ENCODE data around the gene RHOH. TPM values are rescaled to one million over a fixed set of nuclear protein-coding genes. Genes with fewer than 3 reads are reported as not detected.
"Not testable (repeated sequence)": the region's sequence is repeated elsewhere in the genome, so short reads cannot be mapped to it uniquely, and the experiment has no call there.

RHOH gene, protein sequence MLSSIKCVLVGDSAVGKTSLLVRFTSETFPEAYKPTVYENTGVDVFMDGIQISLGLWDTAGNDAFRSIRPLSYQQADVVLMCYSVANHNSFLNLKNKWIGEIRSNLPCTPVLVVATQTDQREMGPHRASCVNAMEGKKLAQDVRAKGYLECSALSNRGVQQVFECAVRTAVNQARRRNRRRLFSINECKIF
- total RNA-seq = 1 to 10 TPM; 3.2 to 4.2 TPM
- long read RNA-seq, donor 1 = 0 reads
- long read RNA-seq, donor 2, full-length matches to known transcripts = 6 of 6 reads
- long read RNA-seq, donor 2, partial matches to known transcripts = 0 of 6 reads
- long read RNA-seq, donor 2, other reads (novel, unspliced or antisense) = 0 of 6 reads

DNA sequence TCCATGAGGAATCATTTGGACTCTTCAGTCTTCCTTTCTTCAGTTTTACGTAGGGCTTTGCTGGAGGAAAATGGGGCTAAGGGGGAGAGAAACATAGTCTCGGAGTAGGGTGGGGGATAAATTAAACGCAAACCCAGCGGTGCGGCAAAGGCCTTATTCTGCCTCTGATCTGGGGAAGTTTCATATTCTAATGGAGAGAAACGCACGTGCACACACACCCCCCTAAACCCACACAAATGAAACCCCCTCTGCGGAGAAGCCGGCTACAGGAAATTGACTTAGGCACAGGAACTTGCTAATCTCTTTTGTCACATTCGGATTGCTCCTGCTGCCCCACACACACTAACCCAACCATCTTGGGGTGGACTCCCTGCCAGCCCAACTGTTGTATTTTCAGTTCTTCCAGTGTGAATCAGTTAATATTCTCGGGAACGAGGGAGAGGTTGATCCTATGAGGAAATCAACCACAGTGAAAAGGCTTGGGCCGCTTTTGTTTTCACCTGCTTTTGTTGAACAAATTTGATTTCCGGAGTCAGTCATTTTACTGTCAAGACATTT lies at the start of gene RHOH:
RHOH (plus strand) TSS at position 308 of the 558 bp plus-strand sequence. CDS start 46,356 bp downstream, outside the sequence.
- no peak for DNase-seq (ENCODE audit: low spot score)
- intact Hi-C loops (cut with DNase I) = no loop called here

DNA sequence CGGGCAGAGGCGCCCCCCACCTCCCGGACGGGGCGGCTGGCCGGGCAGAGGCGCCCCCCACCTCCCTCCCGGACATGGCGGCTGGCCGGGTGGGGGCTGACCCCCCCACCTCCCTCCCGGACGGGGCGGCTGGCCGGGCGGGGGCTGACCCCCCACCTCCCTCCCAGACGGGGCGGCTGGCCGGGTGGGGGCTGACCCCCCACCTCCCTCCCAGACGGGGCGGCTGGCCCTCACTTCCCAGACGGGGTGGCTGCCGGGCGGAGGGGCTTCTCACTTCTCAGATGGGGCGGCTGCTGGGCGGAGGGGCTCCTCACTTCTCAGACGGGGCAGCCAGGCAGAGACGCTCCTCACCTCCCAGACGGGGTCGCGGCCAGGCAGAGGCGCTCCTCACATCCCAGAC lies 49.3 kb upstream of the RHOH start:
- intact Hi-C loops (cut with DNase I) = loop anchor here in 1 of 2 donors (5.0 kb wide), 1 partner anchor 165 kb away; no protein-coding TSS in a partner anchor
- DNase-seq (ENCODE audit: low spot score) = not testable (repeated sequence)

DNA sequence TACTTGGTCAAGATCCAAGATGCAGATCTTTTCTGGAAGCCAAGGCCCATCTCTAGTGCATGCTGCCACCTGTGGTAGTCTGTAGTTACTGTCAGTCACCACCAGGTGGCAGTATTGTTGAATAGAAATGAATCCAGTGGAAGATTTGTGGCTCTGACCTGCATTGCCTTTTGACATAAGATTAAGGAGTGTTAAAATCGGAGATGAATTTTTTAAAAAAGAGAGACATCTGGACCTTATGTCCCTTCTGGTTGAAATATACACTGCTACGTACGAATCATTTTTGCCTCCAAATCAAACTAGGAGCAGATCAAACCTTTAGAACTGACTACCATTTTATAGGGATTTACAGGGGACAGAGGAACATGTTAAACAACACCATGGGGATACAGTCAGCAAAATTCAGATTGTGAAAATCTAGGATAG lies 46.9 kb upstream of the RHOH start:
- intact Hi-C loops (cut with DNase I) = loop anchor here in 1 of 2 donors (5.0 kb wide), 1 partner anchor 162 kb away; no protein-coding TSS in a partner anchor
- no peak for DNase-seq (ENCODE audit: low spot score)

DNA sequence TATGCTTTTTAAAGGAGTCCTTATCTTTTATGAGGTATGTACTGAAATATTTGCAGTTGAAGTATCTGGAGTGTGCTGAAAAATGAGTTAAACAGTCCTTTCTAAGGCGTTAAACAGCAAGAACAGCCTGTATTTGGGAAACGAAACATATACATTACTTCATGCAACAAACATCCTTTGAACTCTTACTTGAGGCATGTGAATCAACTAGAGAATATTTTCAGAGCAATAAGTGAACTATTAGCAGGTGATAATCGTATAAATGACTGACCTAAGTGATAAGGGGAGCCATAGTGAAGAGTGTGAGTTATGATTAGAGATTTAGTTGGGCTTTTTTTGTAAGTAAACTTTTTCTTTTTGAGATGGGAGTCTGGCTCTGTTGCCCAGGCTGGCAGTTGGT lies 45.9 kb upstream of the RHOH start:
- no peak for DNase-seq (ENCODE audit: low spot score)
- intact Hi-C loops (cut with DNase I) = no loop called here

DNA sequence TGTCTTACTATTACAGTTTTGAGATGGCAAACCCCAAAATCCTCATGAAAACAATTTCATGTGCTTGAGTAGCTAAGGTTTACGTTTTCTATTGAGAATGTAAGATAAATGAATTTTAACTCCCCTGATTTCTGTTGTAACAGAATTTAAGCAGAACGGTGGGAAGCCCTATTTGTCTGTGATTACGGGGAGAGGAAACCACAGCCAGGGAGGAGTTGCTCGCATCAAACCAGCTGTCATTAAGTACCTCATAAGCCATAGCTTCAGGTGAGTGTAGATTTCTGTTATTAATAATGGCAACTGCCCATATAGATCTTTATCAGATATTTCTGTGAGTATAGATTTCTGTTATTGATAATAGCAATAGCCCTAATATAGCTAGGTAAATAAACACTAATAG lies 44.2 kb upstream of the RHOH start:
- intact Hi-C loops (cut with DNase I) = no loop called here
- no peak for DNase-seq (ENCODE audit: low spot score)

DNA sequence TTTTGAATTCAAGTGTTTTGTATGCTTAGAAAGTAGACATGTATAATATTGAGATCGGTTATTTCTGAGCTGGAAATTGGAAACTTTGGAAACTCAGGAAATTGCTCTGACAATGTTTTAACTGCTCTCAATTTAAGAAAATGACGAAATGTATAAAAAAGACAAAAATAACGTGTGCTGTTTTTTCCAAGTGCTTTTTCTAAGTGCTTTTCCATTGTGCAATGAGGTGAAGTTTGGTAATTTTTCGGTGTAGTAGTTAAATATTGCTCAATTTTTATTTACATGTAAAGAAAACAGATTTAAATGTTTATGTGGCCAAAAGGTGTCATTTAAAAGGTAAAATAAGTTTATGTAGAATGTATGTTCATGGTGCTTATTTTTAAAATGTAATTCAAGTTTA lies 39.4 kb upstream of the RHOH start:
- intact Hi-C loops (cut with DNase I) = no loop called here

DNA sequence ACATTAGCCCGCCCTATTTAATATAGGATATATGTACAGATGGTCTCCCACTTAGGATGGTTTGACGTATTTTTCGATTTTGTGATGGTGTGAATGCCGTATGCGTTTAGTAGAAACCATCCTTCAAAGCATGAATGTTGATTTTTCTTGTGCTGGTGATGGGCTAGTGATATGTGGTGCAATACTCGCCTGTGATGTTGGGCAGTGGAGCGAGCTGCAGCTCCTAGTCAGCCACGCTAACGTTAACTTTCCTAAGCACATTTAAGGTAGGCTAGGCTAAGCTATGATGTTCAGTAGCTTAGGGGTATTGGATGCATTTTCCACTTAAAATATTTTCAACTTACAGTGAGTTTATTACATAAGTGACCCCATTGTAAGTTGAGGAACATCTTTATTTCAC lies 36.6 kb upstream of the RHOH start:
- DNase-seq (ENCODE audit: low spot score) = no peak
- intact Hi-C loops (cut with DNase I) = loop anchor here in 1 of 2 donors (10.0 kb wide), 1 partner anchor 135 kb away; no protein-coding TSS in a partner anchor

More for the DNA sequence above, 39.4 kb upstream of the RHOH start:
- no peak for DNase-seq (ENCODE audit: low spot score)

DNA sequence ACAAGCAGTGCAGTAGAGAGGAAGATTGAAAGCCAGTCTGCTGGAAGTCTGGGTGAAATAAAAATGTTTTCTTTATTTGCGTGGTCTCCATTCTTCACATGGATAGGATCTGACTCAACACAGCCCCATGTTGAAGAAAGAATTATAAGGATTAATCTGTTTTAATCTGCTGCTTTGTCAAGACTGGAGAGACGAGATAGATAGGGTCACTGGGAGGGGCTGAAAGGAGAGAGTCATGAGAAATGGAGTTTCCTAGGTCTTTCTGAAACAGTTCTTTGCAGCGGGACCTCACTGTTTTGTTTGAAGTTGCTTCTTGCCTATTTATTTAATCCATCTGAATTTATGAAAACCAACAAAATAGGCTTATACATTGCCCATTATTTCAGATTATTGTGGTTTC lies 32.4 kb upstream of the RHOH start:
- intact Hi-C loops (cut with DNase I) = loop anchor here in 1 of 2 donors (10.0 kb wide), 1 partner anchor 130 kb away; no protein-coding TSS in a partner anchor
- no peak for DNase-seq (ENCODE audit: low spot score)

DNA sequence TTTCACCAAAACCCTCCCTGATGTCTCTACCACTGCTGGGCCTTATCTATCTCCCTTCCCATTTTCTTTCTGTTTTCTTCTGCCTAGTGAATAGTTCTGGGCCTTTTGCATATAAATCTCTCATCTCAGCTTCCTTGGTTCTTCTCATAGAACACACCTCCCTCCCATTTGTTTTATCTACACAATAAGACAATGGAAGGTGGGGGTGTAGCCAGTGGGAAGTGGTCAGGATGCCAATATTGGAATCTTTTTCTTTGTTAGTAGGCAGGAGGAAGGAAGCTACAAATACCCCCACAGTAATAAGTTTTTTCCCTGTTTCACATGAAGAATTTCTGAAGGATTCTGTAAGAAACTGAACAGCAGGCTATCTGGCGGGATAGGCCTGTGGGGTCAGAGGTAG lies 30.9 kb upstream of the RHOH start:
- intact Hi-C loops (cut with DNase I) = loop anchor here in 1 of 2 donors (10.0 kb wide), 1 partner anchor 129 kb away; no protein-coding TSS in a partner anchor
- no peak for DNase-seq (ENCODE audit: low spot score)

DNA sequence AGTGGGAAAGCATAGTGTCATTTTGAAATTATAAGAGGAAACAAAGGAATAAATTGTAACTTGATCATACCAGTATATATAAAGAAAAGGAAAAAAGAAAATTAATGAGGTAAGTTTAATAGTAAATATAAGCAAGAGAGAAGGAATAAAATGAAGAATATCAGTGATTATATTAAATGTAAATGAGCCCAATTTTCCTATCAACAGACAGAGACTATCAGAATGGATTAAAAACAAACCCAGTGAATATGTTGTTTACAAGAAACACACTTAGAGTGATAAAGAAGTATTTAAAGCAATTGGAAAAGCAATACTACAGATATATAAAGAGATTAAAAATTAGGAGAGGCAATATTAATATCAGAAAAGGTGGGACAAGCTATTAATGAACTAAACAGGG lies 28.8 kb upstream of the RHOH start:
- intact Hi-C loops (cut with DNase I) = loop anchor here in 1 of 2 donors (10.0 kb wide), 1 partner anchor 127 kb away; no protein-coding TSS in a partner anchor

DNA sequence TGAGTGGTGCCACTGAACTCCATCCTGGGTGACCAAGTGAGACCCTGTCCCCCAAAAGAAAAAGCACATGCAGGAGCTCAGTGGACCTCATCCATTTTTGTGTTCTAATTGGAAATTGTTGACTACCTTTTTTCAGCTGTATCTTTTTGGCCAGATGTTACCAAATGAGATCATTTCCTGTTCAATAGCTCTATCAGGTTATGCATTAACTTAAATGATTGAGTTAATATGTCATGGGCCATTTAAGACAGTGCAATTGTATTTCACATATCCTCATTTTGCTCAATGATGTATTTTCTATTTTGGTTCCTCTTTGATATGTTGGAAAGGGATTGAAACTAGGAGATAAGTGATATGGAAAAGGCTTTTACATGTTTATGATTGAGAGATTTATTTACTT lies 26.2 kb upstream of the RHOH start:
- intact Hi-C loops (cut with DNase I) = no loop called here

More for the DNA sequence above, 28.8 kb upstream of the RHOH start:
- DNase-seq (ENCODE audit: low spot score) = no peak

DNA sequence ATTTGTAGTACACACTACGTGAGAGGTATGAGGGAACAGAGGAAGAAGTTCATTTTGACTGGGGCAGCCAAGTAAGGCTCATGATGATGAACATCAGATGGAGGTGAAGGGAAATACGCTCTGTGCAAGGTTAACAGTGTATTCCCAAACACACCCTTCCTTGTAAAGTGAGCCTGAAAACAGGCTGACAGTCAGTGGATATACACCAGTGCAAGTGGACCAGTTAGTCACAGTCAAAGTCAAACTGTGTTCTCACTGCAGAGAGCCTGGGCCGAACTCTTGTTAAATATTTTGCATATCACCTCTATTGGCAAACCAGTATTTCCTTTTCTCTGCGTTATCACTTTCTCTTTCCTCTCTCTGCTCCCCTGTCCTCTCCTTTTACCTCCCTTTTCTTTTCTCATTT lies 23.4 kb upstream of the RHOH start:
- no peak for DNase-seq (ENCODE audit: low spot score)
- intact Hi-C loops (cut with DNase I) = no loop called here

More for the DNA sequence above, 26.2 kb upstream of the RHOH start:
- DNase-seq (ENCODE audit: low spot score) = no peak

DNA sequence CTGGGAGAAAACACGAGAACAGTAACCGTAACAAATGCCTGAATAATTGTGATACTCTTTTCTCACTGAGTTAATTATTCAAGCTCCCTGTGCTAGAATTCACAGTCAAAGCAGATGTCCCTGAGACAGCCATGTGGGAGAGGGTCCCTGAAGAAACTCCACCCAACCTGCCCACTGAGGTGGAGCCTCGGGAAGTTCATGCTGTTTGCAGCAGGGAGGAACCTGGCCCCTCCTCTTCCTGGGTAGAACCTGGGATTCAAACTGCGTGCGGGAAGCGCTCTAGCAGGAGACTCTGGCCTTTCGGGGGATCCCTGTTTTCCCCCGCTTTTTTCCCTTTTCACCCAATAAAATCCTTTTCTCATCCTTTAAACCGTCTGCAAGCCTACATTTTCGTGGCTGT lies 20.2 kb upstream of the RHOH start:
- no peak for DNase-seq (ENCODE audit: low spot score)
- intact Hi-C loops (cut with DNase I) = no loop called here

DNA sequence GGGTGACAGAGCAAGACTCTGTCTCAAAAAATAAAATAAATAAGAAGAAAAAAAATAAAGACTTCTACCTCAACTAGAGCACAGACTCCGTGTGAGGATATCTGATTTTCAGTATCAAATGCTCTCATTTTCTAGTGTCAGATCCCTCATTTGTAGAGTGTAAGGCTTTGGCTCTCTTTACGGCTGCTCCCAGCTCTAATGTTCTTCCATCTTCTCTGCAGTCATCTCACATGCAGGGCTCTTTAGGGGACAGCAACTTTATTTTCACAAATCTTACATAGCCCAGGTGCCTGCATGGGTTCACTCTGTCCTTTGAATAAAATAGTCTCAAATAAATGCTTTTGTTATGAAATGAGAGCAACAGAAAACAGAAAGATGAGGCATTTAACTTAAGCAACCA lies 19.2 kb upstream of the RHOH start:
- intact Hi-C loops (cut with DNase I) = no loop called here
- DNase-seq (ENCODE audit: low spot score) = no peak

DNA sequence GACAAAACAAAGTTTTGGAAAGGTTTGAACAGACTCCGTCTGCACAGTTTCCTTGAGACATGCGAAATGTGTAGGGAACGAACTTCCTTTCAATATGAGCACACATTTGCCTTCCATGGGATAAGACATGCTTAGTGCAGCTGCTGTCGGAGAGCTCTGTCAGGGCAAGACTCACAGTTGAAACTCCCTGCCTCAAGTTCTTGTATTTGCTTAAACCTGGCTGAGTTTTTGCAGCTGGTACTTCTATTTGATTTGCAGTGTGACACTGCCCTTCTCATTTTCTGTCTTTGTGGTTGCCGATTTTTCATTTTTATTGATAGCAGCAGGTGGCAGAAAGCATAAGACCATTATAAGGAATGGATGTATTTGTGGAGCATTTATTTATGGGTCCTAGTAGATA lies 18.2 kb upstream of the RHOH start:
- intact Hi-C loops (cut with DNase I) = no loop called here
- DNase-seq (ENCODE audit: low spot score) = no peak

DNA sequence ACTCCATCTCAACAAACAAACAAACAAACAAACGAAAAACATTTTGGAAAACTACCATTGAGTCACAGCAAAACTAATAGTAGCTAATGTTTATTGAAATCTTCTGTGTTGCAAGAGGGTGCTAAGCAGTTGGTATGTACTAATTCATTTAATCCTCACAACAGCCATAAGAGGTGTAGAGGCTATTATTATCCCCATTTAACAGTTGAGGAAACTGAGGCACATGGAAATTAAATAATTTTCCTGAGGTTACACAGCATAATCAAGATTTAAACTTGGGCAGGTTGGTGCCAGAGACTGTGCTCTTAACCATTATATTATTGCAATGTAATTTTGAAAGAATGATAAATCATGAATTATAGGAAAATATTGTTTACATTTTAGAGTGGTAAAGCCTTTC lies 17.5 kb upstream of the RHOH start:
- intact Hi-C loops (cut with DNase I) = no loop called here

DNA sequence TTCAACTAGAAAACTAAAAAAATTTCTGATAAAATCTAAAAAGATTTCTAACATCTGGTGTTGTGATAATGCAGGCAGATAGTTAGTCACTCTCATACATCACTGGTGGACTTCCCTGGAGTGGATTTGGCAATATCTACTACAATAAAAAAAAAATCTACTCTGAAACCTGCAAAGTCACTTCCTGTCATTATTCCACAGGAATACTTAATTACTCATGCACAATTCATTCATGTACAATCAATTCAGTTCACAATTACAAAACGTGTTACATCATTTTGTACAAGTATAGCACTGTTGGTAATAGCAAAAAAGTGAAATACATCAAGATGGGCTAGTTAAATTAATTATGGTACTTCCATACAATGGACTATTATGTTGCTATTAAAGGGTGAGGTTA lies 16.5 kb upstream of the RHOH start:
- DNase-seq (ENCODE audit: low spot score) = no peak
- intact Hi-C loops (cut with DNase I) = no loop called here

More for the DNA sequence above, 17.5 kb upstream of the RHOH start:
- no peak for DNase-seq (ENCODE audit: low spot score)

DNA sequence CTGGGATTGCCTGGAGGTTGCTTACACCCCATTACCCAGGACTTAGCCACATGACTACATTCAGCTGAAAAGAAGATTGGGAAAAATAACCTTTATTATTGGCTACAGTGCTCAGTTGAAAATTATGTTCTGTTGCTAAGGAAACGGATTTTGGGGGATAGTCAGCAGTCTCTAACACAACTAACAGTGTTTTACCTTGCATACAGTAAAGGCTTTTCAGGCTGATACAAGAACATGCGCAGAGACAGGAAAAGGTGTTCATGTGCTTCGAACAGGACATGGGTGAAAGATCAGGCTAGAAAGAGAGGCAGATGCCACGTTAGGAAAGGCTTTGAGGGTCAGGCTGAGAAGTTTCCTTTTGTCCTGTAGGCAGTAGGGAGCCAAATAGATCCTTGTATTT lies 14.8 kb upstream of the RHOH start:
- intact Hi-C loops (cut with DNase I) = no loop called here
- no peak for DNase-seq (ENCODE audit: low spot score)

DNA sequence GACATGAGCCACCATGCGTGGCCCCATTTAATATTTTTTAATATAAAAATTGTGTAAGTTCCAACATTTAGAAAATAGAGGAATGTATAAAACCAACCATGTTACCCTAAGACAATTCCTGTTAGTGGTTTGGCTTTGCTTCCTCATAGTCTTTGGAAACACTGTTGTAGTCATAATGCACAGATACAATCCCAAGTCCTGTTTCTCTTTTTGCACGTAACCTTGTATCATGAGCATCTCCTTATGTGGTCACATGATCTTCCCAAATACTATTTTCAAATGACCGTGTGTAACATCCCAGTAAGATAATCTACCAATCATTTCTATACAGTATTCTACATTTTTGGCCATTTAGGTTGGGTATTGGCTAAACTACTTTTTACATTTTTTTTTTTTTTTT lies 13.9 kb upstream of the RHOH start:
- DNase-seq (ENCODE audit: low spot score) = no peak
- intact Hi-C loops (cut with DNase I) = no loop called here

DNA sequence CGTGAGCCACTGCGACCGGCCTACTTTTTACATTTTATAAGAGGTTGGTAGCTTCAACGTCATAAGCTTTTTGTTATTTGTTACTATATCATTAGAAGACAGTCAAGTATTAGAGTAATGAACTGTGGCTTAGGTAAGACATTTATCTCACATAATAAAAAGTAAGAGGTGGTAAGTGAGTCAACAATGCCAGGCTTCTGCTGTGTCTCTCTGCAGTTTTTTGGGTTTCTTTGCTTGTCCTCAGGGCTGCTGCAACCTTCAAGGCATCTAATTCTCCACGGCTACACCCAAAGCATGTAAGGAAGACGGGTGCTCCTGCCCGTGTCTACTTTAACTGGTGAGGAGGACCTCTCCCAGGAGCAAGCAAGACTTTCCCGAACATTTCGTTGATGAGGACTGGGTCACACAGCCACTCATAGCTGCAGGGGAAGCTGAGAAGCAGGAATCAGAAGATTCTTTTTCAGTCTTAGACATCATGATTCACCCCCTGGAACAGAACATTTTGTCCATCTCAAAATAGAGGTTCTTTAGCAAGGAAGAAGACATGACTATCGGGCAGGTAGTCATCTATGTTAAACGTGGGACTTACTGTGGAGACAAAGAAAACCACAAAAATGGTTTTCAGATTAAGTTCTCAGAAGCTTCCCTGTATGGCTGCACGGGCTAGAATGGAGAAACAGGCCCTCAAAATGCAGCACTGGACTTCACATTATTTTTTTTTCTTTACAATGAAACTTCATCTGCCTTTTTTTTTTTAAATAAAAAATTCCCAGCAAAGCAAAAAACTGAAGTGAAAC lies 13.0 kb upstream of the RHOH start:
- intact Hi-C loops (cut with DNase I) = no loop called here
- no peak for DNase-seq (ENCODE audit: low spot score)
